SKM-1 treated with dmso at 0.1 percent for 144 hours (cell line): ENCODE results near the gene TAOK3.

Experiments
- DNase-seq: peaks from one replicate; lab custom pipeline; 2025; ENCODE audit not compliant: unreplicated experiment; lab: John Stamatoyannopoulos, UW

The TAOK3 gene

DNA sequence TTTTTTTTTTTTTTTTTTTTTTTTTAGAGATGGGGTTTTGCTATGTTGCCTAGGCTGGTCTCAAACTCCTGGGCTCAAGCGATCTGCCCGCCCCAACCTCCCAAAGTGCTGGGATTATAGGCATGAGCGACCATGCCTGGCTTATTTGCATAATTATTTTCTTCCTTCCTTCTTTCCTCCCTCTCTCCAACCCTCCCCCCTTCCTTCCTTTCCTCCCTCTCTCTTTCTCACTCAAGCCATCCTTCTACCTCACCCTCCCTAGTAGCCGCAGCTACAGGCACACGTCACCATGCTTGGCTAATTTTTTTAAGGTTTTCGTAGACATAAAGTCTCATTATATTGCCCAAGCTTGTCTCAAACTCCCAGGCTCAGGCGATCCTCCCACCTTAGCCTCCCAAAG, 152.9 kb downstream of the TAOK3 start:
- no peak for DNase-seq

DNA sequence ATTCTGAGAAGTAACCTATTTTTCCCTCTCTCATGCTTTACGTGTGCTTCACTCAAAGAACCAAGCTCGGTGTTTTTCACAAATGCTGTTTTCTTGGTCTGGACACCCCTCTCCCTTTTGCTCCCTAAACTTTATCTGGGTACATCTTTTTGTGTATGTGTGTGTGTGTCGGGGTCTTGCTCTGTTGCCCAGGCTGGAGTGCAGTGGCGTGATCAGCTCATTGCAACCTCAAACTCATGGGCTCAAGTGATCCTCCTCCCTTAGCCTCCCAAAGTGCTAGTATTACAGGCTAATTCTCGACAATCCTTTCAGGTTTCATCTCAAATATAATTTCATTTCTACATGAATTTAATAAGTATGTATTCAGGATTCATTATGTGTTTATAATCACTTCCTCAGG, 153.6 kb downstream of the TAOK3 start:
- DNase-seq: no peak

DNA sequence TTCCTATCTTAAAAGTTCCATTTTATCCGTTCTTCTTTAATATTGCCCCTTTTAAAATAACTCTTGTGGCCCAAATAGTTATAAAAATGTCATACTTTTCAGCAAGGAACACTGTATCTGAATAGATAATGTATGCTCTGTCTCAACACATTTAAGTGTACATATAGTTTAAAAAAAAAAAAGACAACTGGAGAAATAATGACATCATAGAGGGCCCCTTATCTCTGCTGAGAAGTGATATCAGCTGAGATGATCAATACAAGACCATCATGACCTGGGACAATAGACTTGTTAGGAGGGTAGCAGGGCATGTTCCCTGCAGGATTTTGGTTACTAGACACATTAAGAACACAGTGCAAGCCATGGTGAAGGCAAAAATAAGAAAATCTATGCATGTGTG, 159.3 kb downstream of the TAOK3 start:
- DNase-seq: no peak

DNA sequence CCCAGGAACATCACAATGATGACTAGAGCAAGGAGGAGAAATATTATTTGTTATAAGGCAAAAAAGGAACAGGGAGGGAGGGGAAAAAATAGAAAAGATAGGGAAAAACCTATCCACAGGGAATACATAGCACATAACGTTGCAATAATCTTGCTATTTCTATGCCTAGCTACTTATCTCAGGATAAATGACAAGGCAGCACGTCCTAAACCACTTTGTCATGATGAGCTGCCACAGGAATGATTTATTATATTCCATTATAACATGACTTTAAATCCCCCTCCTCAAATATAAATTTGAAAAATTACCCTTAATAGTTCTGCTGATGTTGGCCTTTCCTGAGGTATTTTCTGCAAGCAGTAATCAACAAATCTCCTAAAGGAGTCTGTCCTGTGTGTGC, 160.1 kb downstream of the TAOK3 start:
- no peak for DNase-seq

DNA sequence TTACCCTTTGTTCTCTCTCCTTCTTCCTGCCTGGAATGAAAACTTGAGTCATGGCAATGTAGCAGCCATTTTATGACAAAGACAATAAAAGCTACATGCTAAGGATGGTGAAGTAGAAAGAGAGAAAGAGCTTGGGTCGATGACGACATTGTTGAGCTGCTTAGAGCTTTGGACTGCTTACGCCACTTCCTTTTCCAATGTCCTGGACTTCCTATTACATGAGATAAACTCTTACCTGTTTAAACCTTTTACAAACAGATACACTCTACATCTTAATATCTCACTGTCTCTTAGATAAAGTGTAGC, 166.6 kb downstream of the TAOK3 start:
- peak; percentile 9 for DNase-seq

DNA sequence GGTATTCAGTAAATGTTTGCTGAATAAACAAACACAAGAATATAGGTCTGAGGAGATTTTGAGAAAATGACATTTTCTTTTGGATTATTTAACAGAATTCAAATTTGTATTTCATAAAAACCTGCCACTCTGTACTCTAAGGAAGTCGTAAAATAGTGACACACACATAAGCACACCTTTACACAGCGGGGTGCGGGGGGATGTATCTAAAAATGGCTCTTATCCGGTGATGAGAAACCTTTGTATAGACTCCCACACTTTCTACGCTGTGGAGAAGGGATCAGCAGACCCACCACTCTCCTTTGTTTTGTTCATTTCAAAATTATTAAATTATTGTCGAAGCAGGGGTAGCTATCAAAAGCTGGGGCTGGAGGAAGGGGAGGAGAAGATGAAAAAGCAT, 178.7 kb downstream of the TAOK3 start:
- DNase-seq: no peak

DNA sequence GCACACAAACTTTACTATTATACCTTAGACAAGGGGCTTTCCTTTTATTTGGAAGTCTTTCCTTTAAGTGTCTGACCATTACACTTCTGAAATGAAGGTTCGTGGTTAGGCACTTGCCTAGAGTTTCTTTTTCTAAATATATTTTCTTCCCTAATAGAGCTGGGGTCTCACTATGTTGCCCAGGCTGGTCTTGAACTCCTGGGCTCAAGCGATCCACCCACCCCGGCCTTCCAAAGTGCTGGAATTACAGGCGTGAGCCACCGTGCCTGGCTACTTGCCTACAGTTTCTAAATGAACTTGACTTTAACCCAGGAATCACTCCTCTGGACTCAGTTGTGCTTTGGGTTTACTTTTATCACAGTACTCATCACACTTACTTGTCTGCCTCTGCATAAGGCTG, 179.2 kb downstream of the TAOK3 start:
- DNase-seq: no peak

DNA sequence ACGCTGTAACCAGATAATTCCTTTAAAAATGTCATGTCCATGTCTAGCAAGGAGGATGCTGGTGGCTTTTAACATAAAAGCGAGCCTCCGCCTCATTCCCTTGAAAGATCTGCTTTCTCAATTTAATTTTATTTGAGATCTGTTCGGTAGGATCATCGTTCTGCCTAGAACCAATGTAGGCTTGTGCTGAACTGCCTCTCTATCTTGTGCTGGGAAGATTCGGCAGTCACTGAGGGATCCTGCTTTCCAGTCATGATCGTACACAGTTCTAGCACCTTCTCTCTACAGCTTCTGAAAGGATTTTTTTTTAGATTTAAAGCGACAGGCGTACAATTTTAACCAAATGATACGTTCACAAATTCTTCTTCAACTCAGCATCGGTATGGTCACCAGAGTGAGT, 182.4 kb downstream of the TAOK3 start:
- no peak for DNase-seq

DNA sequence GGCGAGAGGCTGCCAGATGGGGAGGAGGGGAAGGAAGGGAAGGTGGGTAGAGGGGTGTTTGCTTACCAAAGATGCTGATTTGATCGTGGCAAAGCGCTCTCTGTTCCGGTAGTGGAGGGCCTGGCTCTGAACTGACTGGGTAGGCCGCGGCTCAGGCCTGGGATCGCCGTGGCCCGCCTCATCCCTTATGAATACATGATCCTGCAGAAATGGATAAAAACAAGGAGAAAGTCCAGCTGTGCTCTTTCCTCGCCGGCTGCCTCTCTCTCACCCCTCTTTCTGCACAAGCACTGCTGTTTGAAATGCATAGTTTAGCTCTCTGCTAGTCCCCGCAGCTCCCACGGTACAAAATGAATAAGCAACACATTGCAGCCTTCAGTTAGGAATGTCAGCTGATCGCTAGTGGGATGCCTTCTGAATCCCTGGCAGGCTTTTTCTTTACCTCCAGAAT, 182.9 kb downstream of the TAOK3 start:
- no peak for DNase-seq

DNA sequence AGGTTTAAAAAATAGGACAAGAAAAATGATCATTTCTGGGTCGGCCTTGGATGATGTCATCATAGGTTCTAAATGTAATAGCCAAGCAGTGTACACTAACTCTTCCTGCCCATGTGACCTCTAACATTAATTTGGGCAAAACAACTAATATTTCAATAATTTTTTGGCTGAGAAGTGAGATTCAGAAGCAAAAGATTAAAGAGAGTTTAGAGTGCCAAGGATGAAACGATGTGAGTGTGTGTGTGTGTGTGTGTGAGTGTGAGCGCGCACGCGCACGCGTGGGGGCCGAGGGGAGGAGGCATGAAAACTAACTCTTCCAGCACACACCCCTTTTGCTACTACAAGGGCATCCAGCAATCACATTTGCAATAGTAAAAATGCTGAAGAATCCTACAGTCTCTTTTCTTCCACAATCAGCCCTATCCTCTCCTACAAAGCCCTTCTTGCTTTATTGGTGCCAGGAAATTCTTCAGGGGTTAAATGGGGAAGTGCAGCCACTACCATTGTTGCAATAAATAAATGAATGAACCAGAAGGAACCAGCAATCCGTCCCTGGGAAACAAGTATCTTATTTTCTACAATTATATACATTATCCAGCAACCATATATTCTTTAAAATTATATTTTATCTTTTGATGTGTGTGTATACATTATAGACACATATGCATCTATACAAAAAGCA, 183.9 kb downstream of the TAOK3 start:
- no peak for DNase-seq

DNA sequence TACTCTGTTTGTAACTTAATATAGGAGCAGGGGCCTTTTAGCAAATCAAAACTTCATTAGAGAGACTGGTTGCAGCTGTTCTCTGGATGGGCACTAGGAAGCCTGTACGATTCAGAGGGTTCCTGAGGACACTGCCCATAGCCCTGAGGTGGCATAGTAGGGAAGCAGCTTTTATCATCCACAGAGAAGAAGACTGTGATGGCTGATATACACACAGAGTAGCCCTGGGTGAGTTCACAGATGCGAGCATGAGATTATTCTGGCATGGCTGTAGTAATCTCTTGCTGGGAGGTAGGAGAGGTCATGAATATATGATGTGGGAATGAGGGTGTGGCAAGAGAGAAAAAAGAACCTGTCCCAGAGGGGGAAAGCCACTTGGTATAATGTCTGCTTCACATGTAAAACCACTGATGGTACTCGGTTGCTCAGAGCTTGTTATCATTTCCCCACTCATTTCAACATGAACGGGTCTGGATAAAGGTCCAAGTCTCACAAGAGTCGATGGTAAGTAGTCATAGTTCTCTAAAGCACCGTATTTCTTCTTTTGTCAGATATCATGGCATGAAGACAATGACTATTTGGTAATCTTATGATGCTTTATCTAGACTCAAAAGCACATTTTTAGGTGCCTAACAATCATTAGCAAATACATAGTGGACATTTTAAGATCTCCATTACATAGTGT, 184.8 kb downstream of the TAOK3 start:
- DNase-seq: no peak

DNA sequence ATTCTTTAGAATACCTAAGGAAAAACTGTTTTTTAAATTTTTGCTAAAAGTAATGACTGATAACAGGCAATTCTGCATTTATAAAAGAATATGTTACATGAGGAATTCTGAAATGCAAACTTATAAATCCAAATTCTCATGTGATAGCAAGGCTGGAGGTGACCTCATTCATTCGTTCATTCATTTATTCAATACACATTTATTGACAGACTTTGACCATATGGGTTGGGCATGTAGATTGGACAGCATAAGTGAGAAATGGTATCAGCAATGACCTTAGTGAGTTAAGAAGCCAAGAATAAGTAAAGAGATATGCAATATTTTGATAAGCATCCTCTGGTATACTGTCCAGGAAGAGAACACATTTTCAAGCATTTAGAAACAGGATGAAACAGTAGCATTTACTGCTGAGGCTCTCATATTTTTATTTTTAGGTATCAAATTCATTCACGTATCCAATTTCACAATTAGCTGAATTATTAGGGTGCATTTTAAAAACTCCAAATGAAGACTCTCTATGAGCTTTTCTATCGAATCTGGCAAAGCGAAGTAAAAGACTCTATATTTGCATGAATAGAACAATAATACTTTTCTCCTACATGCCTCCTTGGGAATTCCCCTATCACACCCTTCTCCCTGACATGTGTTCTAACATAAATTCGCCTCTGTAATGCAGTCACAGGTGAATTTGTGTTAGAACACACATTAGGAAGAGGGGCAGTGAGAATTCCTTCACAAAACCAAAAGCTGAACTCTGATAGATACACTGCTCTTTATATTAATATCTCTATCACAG, 186.9 kb downstream of the TAOK3 start:
- DNase-seq: no peak

DNA sequence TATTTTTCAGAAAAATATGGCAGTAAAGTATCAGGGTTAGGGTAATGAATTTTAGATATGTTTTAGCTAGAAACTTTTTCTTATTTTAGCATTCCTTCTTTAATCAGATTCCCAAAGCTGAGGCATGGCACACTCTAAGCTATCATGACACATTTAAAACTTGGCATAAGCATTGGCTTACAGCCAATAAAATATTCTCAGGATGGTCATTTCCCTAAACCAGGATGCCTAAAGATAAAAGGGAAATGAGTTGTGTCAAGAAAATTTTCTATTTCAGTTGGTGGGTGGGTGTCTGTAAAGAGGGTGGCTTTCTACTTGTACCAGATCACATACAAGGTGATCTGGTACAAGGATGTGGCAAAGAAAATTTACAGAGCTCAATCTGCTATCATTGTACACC, 189.0 kb downstream of the TAOK3 start:
- DNase-seq: no peak

DNA sequence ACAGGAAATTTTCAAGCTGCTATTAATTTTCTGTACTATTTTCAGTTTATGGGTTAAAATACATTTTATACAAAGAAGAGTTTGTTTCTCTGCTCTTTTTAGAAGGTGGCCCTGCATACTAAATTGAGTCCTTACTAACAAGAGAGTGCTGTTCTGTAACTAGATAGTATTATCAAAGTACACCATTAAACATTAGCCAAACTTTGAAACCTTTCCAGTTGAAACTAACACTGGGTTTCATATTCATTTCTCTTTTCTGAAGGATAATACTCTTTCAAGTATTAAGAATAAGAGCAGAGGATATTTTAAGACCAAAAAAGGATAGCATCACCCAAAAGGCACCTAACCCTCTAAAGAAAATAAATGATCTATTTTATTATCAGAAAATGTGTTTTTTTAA, 189.6 kb downstream of the TAOK3 start:
- DNase-seq: no peak

DNA sequence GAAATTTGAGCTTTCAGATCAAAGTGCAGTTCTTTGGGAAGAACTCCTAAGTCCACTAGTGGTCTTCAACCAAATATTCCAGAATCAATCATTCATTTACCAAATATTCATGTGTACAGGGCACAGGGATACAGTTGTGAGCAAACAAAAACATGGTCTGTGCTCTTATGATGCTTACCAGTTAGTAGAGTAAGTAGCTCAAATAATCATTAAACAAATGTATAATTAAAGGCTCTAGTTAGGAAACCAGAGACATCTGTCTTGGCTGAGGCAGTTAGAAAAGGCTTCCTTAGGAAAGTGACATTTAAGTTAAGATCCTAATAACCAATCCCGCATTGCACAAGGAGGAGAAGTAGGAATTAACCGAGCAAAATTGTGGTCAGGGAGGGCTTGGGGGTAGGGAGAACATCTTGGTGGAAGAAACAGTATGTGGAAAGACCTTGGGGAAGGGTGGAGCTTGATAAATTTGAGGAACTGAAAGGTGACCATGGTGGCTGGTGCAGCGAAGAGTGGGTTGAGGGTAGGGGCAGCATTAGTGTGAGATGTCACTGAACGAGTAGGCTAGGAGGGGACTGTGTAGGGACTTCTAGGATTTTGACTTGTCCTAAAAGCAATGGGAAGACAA, 196.8 kb downstream of the TAOK3 start:
- DNase-seq: peak; percentile 69

DNA sequence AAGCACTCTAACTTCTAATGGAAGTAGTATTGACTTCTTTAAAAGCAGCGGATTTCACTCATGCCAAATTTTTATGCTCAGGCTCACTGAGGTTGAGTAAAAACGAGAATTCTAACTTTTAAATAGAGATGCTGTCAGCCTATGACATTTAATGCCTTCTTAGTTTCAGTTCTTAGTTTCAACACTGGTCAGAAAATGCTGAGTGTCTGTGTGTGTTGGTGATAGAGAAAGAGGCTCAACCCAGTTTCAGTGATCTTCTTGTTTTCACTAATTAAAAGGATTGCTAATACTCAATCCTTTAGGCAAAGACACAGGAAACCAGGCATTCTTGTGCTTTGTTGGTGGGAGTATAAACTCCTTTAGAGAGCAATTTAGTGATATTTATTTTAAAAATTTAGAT, 205.8 kb downstream of the TAOK3 start:
- no peak for DNase-seq

DNA sequence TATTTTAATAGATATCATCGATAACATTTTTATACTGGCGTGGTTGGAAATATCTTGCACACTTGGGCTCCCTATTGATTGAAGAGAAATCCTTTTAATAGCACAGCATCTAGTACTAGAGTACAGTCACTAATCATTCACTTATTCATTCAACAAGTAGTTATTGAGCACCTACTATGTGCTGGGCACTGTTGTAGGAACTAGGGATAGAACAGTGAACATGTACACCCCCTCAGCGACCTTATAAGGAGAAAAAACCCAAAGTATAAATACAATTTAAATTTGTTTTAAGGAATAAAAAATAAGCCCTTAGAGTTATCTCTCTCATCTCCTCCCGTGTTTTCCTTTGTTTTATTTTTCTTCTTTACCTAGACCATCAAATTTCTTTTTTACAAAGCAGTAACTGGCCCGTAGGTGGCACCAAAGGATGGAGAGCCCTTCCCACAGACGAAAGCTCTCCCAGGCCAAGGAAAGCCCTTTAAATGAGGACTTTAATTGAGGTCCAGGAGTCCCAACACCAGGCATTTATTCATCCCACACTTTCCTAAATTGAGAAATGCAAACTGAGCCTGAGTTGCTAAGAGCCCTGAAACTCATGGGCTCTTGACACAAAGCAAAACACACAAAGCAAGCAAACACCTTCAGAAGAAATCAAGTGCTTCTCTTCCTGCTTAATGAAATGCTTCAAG, 207.8 kb downstream of the TAOK3 start:
- no peak for DNase-seq

DNA sequence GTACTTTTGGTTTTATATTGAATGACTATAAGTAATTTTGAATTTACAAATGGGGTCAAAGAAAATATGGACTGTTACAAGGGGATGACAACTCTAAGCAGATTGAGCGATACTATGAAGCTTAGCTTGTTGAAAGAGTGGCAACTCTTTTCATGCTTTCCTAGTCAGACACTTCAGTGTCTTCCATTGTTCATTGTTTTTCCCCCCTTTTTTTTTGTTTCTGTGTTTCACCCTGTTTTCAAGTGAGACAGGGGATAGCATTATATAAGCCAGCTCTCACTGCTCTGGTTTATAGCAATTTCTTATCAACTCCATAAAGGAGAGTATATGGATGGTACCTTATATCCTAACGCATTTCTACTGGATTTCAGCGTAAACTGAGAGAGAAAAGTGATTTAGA, 212.2 kb downstream of the TAOK3 start:
- DNase-seq: no peak

DNA sequence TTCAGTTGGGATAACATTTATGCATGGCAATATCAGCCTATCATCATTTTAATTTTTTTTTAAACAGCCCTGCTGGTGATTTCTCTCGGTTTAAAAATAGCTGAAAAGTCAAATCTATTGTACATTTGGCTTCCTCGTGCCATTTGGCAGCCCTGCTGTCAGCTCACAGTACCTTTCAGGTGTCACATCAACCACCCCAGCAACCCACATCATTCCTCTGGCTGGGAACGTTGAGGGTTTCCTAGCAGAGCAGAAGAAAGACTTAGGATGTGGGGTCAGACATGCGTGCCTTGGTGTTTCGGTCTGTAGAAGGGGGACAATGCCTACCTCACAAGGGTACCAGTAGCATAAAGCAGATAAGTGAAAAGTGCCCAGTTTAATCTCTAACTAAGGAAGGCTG, 221.0 kb downstream of the TAOK3 start:
- DNase-seq: no peak

DNA sequence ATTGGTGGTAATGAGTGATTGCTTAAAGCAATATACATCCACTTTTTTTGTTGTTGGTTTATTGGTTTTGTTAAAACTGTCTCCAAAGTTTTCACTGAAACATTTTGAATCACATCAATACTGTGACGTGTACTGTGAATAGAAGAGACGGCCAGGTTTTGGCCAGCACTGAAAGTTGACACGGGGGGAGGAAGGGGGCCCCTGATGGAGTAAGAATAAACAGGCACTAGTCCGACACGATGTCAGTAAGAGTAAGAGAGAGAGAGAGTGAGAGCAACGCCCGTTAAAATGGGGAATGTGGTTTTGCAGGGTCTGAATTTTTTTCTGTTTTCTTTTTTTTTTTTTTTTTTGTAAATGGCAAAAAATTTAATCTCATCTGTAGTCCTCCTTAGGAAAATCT, 222.1 kb downstream of the TAOK3 start:
- DNase-seq: no peak

DNA sequence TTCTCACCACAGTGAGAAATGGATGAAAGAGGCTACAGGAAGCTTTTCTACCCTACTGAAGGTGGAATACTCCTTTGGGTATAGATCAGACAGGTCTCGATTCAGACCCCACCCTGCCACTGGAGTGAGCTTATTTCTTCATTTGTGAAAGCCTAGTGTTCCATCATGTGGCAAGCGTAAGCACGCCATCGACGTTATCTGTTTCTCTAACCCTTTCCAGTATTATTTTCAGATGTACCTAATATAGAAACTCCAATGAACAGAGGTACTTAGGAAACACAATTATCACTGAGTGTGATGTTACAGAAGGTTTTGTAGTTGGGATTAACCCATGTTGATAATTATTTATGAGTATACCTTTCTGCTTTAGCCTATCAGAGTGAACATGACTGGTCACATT, 224.4 kb downstream of the TAOK3 start:
- no peak for DNase-seq
